NCI-H1417 treated with DMSO at 0.1 percent for 48 hours (cell line): ENCODE data around the gene DSCAM.

Source experiments
- DNase-seq: peaks from one replicate; lab custom pipeline; 2025; lab: John Stamatoyannopoulos, UW

Gene DSCAM

DNA sequence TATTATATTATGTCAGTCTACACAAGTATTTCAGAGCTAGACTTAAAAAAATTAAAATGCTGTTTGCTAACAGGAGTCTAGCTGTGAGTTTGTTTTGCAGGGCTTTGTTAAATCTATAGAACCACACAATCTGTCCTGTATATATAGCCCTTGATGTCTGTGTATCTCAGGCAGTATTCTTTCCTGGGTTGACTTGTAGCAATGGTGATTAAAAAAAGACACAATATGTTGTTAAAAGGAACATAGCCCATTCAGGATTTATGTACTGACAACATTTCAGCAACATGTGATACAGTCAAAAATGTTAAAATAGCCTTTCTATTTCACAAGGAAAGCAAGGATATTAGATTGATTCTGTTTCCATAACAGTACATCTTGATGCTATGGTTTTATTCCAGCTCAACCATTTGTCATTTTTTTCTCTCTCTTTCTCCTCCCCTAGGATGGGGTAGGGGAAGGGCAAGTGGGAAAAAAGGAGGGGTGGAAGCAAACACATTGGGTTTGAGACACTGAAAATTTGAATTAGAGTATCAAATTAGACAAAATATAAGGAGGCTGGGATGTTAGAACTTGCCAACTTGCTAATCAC, 139.2 kb downstream of the DSCAM start:
- DNase-seq, result no peak

DNA sequence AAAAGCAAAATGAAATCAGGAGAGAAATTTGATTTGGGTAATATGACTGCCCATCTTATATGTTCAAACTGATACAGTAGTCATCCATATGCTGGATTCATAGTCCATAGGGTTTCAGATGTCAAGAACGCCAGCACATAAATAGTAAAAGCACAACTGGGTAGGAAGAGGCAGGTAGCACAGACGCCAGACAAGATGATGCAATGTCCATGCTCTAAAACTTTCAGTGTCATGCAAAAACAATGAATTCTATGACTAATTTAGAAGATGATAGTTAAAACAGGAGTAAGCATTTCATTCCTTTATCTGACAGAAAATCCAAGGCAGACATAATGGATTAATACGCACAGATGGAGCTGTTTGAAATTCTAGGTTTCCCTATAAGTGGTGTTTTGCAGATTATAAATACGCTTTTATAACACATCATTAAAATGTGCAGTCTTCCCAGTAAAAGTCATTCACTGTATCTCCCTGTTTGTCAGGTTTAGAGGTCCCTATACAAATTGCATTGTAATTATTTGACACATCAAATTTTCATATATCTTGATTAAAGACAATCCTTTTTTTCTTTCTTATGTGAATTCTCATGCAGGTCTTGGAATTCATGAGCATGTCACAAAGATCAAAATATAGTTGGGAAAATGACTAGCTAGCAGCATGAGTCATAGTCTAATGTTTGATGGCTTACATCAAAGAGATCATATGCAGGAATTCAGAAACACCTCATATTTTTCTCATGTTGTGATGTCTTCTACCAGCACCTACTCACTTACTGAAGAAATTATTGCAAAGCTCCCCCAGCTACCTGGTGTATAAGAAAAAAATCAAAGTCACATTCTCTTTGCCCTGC, 139.9 kb downstream of the DSCAM start:
- DNase-seq, result no peak

DNA sequence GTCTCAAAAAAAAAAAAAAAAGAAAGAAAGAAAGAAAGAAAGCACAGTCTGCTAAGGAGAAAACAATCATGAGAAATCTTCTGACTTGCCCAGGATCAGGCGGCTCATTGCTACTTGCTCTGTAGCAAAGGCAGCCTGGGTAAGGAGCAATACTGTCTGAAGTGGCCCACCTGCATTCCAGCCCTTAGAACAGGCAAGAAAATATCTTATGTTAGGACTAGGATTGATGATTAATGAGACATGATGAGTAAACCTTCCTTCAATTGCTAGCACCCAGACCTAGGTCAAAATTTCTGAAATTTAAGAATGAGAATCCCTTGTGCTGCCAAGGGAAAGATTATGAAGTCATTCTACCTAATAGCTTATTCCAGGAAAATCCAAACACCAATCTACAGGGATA, 140.8 kb downstream of the DSCAM start:
- no peak for DNase-seq

DNA sequence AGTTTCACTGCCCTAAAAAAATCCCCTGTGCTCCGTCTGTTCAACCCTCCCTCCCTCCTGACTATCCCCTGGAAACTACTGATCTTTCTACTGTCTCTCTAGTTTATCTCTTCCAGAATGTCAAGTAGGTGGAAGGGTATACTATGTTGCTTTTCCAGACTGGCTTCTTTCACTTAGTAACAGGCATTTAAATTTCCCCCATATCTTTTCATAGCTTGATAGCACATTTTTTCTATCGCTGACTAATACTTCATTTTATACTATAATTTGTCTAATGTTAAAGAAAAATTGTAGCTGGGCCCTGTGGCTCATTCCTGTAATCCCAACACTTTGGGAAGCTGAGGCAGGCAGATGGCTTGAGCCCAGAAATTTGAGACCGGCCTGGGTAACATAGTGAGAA, 142.8 kb downstream of the DSCAM start:
- no peak for DNase-seq

DNA sequence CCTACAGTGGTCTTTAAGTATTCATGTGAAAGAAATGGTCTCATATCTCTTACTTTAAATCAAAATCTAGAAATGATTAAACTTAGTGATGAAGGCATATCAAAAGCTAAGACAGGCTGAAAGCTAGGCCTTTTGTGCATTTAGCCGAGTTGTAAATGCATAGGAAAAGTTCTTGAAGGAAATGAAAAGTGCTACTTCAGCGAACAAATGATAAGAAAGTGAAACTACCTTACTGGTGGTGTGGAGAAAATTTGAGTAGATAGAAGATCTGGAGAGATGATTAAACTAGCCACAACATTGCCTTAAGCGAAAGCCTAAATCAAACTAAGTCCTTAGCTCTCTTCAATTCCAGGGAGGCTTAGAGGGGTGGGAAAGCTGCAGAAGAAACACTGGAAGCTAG, 147.6 kb downstream of the DSCAM start:
- DNase-seq, result no peak

DNA sequence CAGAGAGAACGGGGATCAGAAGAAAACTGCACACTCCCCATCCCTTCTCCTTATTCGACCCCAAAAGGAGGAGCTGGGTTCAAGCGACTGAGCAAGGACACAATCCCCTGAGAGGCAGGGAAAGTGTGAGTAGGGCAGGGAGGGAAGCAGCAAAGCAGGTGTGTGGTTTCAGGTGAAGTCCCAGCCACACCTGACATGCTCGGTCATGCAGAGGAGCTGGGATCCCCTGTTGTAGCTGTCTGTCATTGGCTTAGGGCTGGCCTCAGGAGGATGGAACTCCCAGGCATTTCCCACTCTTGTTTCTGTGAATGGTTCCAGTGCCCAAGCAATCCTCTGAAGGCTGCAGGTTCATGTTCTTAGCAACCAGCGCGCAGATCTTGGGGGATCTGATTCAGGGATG, 150.7 kb downstream of the DSCAM start:
- no peak for DNase-seq

DNA sequence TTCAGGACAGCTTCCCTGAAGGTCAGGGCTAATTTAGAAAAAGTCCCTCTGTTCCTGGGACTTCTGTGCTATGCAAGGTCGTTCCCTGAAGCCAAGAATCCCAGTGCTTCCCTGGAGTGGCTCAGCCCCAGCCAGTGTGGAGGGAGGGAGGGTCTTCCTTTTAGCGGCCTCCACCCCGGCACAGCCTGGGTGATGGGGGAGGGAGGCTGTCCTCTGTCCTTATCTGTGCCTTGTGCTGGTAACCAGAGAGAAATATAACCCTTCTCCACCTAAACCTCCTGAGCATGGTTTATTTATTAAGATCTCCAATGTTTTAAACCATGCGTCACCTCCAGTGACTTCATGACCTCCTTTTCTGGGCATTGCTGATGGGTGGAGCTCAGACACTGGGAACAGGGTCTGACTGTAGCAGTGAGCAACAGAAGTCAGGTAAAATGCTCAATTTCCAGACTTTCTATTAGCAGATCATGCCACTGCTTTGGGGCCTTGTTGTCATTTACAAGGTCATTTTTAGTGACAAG, 157.1 kb downstream of the DSCAM start:
- no peak for DNase-seq

DNA sequence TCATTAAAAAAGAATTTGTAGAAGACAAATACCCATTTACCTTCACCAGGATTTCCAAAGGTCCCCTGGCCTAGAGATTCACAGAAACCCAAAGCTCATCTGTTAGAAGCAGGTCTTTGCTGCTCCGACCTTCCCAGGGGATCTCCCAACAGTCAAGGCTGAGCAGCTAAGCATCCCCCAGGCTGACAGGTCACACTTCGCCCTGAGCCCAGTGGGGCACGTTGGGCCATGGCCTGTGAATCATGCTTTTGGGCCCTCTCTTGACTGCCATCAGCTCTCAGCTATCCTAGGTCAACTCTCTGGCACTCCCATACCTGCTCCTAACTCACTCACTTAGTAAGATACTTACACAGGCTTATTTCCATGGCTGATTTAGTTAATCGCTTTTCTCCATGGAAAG, 157.7 kb downstream of the DSCAM start:
- no peak for DNase-seq

DNA sequence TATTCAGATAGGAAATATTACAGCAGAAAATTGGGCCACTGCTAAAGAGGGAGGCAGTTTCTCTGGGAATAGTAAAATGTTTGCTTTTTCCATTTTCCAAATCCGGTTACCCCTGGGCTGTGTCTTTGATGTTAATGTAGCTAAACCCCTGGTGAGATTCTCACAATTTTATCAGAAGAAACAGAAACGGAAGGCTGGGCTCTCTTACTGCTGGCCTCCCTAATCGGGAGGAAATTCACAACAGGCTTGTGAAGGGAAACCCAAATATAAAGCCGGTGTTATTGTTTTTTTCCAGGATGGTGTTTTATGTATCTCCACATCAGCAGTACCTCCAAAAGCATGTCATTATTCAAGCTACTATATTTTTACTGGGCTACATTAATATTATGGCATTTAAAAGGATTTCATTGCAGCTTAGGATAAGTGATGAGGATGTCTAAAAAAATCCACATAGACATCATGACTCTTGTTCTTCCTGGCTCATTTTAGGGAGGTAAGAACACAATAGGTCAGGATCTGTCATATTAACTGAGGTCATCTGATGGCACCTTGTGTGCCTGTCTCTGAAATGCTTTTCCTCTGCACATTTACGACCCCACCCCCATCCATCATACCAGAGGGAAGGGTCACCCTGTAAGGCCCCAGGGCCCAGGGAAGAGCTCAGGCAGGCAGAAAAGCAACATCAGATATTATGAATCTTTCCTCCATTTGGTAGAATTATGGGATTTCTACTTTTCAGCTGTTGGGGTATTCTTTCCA, 158.7 kb downstream of the DSCAM start:
- DNase-seq, result no peak

DNA sequence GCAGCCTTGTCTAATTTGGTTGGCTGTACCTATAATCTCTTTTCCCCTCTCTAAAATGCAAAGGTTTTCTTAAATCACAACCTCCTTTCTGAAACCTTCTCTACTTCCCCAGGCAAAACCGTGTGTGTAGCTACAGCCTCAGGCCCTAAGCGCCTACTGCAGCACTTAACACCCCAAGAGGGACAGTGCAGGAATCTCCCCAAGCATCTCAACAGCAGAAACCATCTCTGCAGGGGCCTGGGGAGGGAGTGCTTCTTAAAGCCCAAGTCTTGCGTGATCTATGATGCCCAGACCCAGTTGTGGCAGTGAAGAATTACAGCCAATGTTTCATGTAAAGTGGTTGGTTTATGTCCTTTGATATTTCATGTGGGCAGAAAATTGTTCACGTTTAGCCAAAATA, 159.3 kb downstream of the DSCAM start:
- DNase-seq, result no peak

DNA sequence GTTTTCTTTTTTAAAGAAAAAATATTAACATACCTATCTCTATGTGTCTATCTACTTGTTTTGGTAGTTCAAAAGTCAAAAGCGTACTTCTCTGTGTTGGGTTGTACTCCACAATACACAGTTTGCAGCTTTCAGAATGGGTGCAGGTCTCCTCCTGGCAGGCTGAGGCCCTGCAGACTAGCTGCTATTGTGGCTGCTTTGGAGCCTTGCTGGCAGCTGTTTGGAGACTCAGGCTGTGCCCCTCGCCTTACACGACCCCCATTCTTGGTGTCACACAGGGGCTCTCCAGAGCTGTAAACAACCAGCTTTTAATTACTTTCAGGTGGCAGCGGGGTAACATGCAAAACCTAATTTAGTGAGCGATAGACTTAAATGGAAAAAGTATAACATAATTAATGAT, 160.4 kb downstream of the DSCAM start:
- DNase-seq, result no peak

DNA sequence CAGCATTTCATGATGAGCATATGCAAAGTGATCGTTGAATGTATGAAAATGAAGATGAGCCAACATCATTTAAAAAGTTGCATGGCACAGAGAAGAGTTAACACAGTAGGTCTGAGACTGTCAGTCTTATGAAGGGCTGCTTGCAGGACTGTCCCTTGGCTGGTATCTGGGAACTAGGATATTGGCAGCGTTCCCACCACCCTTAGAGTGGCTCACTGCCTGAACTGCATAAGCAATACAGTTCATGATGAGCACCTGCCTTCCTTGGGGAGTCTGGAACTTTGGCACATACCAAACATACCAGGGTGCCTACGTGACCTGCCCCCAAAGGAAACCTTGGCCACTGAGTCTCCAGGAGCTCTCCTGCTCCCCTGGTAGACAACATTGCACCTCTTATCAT, 161.8 kb downstream of the DSCAM start:
- no peak for DNase-seq

DNA sequence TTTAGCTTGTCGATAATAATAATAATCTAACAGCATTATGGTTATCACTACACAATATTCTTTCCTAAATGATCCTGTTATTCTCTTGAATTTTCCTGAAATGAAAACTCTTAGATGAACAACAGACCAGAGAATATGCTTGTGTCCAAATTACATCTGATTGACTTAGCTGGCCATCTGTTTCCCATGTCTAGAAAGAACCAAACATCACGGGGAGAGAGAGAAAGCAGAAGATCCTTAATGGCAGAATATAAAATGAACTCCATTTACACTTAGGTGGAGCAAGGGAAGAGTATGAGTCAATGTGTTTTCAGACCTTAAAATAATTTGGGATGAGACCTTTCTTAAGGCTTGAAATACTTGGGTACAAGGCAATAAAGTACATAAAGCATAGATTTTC, 162.2 kb downstream of the DSCAM start:
- no peak for DNase-seq

DNA sequence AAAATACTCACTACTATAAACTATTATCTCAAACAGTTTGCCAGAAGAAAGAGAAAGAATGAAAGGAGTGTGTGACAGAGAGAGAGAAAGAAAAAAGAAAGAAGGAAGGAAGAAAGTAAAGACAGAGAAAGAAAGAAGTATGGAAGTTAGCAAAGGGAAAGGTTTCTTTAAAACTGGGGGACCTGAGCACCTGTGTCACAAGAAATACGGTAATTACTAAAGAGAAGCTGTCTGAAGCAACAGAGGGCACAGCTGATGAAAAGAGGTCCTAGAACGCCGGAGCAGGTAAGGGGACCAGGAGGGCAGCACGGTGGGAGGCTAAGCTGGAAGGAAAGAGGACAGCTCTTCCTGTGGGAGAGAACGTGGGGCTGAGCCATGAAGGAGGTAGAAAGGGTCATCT, 163.6 kb downstream of the DSCAM start:
- no peak for DNase-seq

DNA sequence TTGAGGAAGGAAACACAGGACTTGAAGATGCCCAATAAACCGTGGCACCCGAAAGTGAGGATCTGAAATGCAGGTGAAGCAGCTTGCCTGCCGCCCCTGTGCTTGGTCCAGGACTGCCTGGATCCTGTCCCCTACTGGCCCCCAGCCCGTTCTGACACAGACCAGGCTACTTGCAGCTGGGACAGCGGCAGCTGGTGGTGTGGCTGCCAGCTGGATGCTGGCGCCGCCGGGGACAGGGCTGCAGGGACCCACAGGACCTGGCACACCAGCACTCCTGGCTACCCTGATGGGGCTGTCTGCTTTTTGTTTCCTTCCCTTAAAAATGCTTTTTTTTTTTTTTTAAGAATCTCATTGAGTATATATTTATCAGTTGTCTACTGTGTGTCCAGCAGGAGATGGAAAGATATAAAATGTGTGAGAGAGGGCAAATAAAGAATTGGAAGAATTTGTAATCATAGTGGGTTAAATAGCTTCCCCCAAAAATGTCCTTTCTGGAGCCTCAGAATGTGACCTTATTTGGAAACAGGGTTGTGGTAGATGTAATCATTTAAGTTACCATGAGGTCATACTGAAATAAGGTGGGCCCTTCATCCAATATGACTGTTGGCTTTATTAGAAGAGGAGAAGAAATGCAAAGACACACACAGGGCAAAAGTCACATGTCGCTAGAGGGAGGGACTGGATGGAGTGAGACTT, 165.6 kb downstream of the DSCAM start:
- DNase-seq, result no peak

DNA sequence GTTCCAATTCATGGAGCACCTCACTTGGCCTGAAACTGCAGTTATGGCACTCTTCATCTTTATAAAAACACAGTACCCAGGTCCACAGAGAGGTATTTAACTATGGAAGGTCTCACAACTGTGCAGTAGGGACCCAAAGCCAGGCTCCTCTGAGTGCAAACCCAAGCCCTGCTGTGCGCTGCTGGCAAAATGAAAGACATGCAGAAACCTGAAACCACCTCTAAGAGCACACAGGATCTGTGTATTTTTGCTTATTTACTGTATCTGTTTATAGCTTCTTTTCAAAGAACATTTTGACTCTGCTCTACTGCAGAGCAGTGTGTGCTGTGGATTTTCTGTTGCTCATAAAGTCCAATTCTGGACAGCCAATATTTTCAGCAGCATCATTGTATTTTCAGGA, 166.6 kb downstream of the DSCAM start:
- no peak for DNase-seq

DNA sequence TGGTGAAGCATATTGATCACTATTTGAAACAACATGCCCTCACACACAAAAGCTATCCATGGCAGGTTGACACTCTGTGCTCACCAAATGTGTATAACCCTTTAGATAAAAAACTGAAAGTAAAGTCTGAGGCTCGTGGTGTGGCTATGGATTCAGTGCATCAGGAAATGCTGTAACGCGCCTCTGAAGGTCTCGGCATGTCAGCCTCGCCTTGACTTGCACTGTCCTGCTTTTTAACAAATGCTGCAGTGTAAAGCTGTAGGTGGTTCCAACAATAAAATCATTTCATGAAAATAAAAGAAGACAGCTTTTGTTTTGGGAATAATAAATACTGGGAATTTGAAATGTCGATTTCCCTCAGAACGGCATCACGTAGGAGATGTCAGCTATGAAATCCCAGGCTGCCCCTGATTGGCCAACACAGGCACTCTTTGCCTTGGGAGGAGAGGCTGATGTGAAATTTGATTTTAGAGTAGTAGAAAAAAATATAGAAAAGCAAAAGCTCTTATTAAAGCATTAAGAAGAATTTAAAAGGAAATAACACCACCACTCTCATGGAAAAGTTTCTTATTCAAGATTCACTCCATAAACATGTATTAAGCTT, 168.2 kb downstream of the DSCAM start:
- no peak for DNase-seq

DNA sequence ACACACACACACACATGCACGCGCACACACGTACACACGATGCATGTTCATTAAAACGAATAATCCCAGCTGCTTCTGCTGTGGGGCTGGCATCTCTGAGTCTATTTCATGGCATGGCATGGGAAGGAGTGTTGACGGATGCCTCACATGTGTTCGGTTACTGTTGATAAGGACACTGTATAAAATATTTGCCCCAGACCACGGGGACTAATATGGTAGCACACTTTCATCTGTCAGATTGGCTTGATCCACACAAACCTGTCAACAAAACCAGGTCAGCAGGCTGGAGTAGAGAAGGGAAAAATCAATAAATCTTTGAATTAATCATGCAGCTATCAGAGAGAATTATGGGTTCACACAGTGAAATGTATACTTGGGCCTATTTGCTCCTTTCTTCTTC, 171.9 kb downstream of the DSCAM start:
- no peak for DNase-seq

DNA sequence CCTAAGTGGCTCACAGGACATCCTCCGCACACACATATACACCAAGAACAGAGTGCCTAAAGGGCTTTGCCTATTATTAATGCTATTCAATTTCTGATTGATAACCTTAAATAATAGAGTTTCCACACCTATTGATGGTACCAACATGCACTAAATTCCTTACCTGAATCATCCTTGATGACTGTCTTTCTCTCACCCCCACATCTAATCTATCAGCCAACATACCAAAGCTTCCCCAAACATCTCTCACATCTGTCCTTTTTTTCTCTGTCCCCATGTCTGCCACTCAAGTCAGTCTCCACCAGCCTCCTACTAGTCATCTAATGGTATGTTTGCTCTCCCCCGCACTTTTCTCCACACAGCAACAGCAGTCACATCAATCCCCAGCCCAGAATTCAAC, 174.4 kb downstream of the DSCAM start:
- DNase-seq, result no peak

DNA sequence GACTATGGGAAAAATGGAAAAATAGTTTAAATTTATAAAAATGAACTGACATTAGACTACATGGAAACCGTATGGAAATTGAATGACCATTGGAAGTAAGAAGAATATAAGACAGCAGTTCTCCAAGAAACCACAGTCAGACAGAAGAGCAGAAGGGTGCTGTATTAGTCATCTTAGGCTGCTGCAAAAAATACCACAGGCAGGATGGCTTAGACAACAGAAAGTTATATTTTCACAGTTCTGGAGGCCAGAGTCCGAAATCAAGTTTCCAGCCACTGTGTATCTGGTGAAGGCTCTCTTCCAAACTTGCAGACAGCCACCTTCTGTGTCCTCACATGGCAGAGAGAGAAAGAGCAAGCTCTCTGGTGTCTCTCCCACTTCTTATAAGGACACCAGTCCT, 175.2 kb downstream of the DSCAM start:
- no peak for DNase-seq

DNA sequence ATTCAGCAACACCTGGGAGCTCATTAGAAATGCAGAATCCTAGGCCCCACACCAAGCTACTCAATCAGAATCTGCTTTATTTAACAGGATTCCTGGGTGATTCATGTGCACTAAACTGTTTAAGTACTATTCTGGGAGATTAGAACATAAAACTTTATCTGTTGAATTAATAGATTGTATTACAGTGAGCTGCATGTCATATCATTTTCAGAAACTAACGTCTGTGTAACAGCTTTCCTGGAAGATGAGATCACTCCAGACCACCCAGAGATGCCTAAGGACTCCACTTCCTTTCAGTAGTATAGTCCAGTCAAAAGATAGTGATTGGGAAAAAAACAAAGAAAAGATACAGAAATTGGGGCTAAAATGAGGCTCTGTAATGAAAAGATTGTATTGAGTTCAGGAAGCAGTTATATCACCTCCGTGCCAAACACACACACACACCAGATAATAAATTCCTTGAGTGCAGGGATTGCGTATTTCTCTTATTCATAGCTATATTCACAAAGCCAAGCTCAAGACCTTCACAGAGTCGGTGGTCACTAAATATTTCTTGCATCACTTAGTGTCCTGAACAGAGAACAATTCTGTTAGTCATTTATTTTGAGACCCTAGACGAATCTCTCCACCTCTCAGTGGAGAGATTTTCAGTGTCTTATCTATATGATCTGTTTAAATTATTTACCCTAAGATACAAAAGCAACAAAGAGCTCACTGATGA, 178.2 kb downstream of the DSCAM start:
- no peak for DNase-seq
